ENCODE results near the gene ENAH.

- TF ChIP-seq POLR2A (IDR thresholded peaks at IDR 0.05) (no peak), CTCF (IDR thresholded peaks at IDR 0.05 in 8 of 11, conservative IDR thresholded peaks at IDR 0.05 in 3 of 11) (no peak)
Observed at GRCh38 chr1:225506727-225507126, 146.2 kb downstream of the ENAH start.
